SJSA1 (cell line): ENCODE data around the gene CLIC5. TPM values are rescaled to one million over a fixed set of nuclear protein-coding genes. Genes with fewer than 3 reads are reported as not detected.

ENCODE experiments used
- DNase-seq, 2 experiments: peaks; one replicate each; pipeline ENCODE4 v3.0.0-alpha.2; 2015 to 2020; ENCODE audit warnings: low spot score in 2 of 2, low read depth in 1 of 2
- H3K27ac ChIP-seq: fragments of 250-450 bp; sonication (Bioruptor Pico); 2 replicates; pipeline ENCODE4 v1.5.1; 2020; ENCODE audit warnings: mild to moderate bottlenecking, moderate library complexity
- H3K27me3 ChIP-seq: fragments of 250-450 bp; sonication (Bioruptor Pico); replicated peaks from 2 replicates; pipeline ENCODE4 v1.5.1; 2020; ENCODE audit warnings: mild to moderate bottlenecking, moderate library complexity
- H3K36me3 ChIP-seq: fragments of 250-450 bp; sonication (Bioruptor Pico); 2 replicates; pipeline ENCODE4 v1.5.1; 2020; ENCODE audit warnings: mild to moderate bottlenecking
- H3K4me1 ChIP-seq: fragments of 250-450 bp; sonication (Bioruptor Pico); replicated peaks from 2 replicates; pipeline ENCODE4 v1.6.1; 2021; ENCODE audit warnings: mild to moderate bottlenecking
- H3K4me3 ChIP-seq: fragments of 250-450 bp; sonication (Bioruptor Pico); 2 replicates; pipeline ENCODE4 v1.5.1; 2020; ENCODE audit warnings: mild to moderate bottlenecking
- H3K9me3 ChIP-seq: fragments of 250-450 bp; sonication (Bioruptor Pico); replicated peaks from 2 replicates; pipeline ENCODE4 v1.5.1; 2020; ENCODE audit warnings: mild to moderate bottlenecking
- total RNA-seq: library from RNA; depleted of rRNA; stranded (reverse); fragments of >200 nt; shearing (Covaris generic); gene quantifications from 2 replicates; pipeline ENCODE4 v1.2.3, GENCODE V29; 2014

Gene CLIC5
- total RNA-seq, 1 experiment from 2014 or later = 1.2 TPM

DNA sequence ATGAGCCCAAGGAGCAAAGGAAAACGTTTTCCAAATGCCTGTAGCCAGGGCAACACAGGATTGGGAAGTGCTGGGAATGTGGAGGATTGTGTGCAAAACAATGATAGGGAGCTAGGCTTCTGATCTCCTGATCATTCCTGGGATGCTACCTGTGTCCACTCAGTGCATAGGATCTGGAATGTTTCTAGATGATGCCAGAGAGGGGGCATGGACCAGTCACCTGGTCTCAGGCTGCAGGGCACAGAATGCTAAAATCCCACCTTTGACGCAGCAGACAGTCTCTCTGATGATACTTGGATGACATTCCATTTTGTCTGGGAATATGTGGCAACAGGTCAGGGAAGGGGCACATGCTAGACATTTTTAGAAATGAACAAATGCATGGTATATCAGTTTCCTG lies 128.9 kb downstream of the CLIC5 start:
- no peak for DNase-seq
- H3K4me1 ChIP-seq = peaks cover 8% of the 10 kb centered on the region
- H3K27me3 ChIP-seq = no peaks in the 10 kb centered on the region
- no peak overlapping the region for H3K27ac ChIP-seq
- no peaks in the 10 kb centered on the region for H3K9me3 ChIP-seq
- no peaks in the 10 kb centered on the region for H3K36me3 ChIP-seq
- H3K4me3 ChIP-seq = no peak overlapping the region

DNA sequence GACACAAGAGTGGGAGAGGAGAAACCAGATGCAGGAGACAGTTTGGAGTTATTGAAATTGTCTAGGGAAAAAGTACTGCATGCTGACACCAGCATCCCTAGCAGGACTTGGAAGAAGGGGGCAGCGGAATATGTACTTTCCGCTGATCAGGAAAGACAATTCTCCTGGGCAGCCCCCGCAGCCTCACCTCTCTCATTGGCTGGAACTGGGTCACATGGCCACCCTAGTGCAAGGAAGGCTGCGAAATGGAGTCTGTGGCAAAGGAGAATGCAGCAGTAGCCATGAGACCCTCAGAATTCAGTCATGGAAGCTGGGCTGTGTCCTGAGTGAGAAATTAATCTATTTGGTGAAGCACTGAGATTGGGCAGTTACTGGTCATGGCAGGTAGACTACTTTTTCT lies 131.3 kb downstream of the CLIC5 start:
- H3K36me3 ChIP-seq = no peaks in the 10 kb centered on the region
- H3K4me1 ChIP-seq = peaks cover 24% of the 10 kb centered on the region
- H3K4me3 ChIP-seq = no peak overlapping the region
- no peaks in the 10 kb centered on the region for H3K27me3 ChIP-seq
- no peak overlapping the region for H3K27ac ChIP-seq
- H3K9me3 ChIP-seq = no peaks in the 10 kb centered on the region
- no peak for DNase-seq

GRCh38 chr6:45882671-45883070 lies 133.0 kb downstream of the CLIC5 start:
- H3K9me3 ChIP-seq = no peaks in the 10 kb centered on the region
- no peaks in the 10 kb centered on the region for H3K27me3 ChIP-seq
- DNase-seq = no peak
- no peak overlapping the region for H3K27ac ChIP-seq
- H3K4me1 ChIP-seq = peaks cover 41% of the 10 kb centered on the region
- H3K4me3 ChIP-seq = no peak overlapping the region
- no peaks in the 10 kb centered on the region for H3K36me3 ChIP-seq

GRCh38 chr6:45881705-45882467 lies 133.8 kb downstream of the CLIC5 start:
- Histone ChIP-seq H3K36me3 (no peaks in the 10 kb centered on the region), H3K4me1 (peaks cover 45% of the 10 kb centered on the region), H3K4me3 (no peak overlapping the region), H3K27me3 (no peaks in the 10 kb centered on the region), H3K27ac (no peak overlapping the region), H3K9me3 (no peaks in the 10 kb centered on the region)
- DNase-seq = no peak

DNA sequence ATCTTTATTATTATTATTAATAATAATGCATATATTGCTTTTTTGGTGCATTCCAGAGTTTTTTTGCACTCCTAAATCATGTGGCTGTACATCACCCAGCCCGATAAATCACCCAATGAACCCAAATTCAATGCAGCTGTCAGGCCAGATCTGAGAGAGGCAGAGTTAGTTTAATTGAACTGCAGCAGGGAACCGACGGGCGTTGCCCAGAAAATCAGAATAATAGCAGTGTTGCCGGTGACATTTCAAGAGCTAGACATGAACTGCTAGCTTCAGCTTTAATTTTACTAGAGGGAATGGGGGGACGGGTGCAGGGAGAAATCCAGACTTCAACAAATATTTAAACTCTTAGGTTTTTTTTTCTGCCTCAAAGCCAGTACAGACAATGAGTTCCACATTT lies 135.0 kb downstream of the CLIC5 start:
- H3K36me3 ChIP-seq = no peaks in the 10 kb centered on the region
- DNase-seq = peak in 1 of 2 experiments; percentile 23
- H3K4me3 ChIP-seq = no peak overlapping the region
- H3K9me3 ChIP-seq = no peaks in the 10 kb centered on the region
- H3K4me1 ChIP-seq = peaks cover 45% of the 10 kb centered on the region
- peak overlapping the region; percentile 60 for H3K27ac ChIP-seq
- H3K27me3 ChIP-seq = no peaks in the 10 kb centered on the region

GRCh38 chr6:45880159-45880558 lies 135.5 kb downstream of the CLIC5 start:
- Histone ChIP-seq H3K27me3 (no peaks in the 10 kb centered on the region), H3K27ac (peak overlapping the region; percentile 80), H3K4me1 (peaks cover 45% of the 10 kb centered on the region), H3K36me3 (no peaks in the 10 kb centered on the region), H3K4me3 (no peak overlapping the region), H3K9me3 (no peaks in the 10 kb centered on the region)
- DNase-seq = peak; percentile 84 to 89

DNA sequence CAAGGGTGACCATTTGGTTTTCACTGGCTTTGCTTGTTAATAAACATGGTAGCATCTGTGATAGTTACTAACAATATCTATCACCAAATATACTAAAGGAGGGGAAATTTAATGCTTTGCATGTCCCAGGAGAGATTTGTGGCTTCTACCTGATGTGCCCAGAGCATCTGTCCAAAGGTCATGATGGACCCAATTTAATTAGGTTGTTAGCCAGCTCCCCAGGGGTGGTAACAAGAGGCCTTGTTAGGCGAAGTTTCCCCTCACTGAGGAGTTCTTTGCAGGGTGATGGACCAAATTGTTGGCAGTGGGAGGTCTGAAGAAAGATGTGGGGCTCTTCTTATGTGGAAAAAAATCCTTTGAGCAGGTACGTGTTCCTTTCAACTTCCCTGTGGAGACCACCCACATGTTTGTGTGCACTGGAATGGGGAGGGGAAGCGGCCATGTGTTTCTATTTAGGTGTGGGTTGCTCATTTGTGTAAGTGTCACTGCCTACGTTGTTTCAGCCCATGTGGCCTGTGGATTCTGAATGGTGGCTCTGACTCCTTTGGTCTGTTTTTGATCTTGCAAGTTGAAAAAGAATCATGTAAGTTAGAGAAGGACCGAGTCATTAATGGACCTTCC lies 137.6 kb downstream of the CLIC5 start:
- no peak overlapping the region for H3K4me3 ChIP-seq
- no peaks in the 10 kb centered on the region for H3K9me3 ChIP-seq
- peak overlapping the region; percentile 80 for H3K27ac ChIP-seq
- H3K27me3 ChIP-seq = no peaks in the 10 kb centered on the region
- DNase-seq = peak; percentile 67 to 81
- no peaks in the 10 kb centered on the region for H3K36me3 ChIP-seq
- peaks cover 45% of the 10 kb centered on the region for H3K4me1 ChIP-seq

GRCh38 chr6:45872827-45873365 lies 142.8 kb downstream of the CLIC5 start:
- no peak for DNase-seq
- no peak overlapping the region for H3K27ac ChIP-seq
- no peaks in the 10 kb centered on the region for H3K27me3 ChIP-seq
- H3K36me3 ChIP-seq = no peaks in the 10 kb centered on the region
- H3K4me3 ChIP-seq = no peak overlapping the region
- no peaks in the 10 kb centered on the region for H3K9me3 ChIP-seq
- peaks cover 13% of the 10 kb centered on the region for H3K4me1 ChIP-seq

DNA sequence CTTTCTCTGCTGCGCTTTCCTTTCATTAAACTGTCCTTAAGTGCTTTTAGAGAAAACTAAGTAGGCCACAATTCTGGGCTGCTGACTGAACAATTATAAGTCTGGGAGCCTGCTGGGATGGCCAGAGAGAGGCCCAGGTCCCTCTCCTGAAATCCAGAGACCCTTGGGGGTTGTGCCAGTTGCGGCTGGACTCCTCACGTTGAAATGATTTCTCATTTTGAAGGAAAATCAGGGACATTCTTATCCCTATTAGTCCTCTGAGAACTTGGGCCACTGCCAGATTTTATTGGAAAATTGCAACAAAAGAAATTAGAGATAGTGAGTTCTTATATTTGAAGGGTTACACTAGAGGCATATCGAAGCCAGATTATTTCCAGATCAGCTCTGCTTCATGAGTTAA lies 145.1 kb downstream of the CLIC5 start:
- Histone ChIP-seq H3K27ac (no peak overlapping the region), H3K36me3 (no peaks in the 10 kb centered on the region), H3K4me3 (no peak overlapping the region), H3K4me1 (peaks cover 6% of the 10 kb centered on the region), H3K27me3 (no peaks in the 10 kb centered on the region), H3K9me3 (no peaks in the 10 kb centered on the region)
- peak in 1 of 2 experiments; percentile 19 for DNase-seq

GRCh38 chr6:45864651-45865050 lies 151.0 kb downstream of the CLIC5 start:
- no peaks in the 10 kb centered on the region for H3K9me3 ChIP-seq
- H3K27ac ChIP-seq = no peak overlapping the region
- H3K36me3 ChIP-seq = no peaks in the 10 kb centered on the region
- H3K4me1 ChIP-seq = no peaks in the 10 kb centered on the region
- H3K4me3 ChIP-seq = no peak overlapping the region
- DNase-seq = no peak
- no peaks in the 10 kb centered on the region for H3K27me3 ChIP-seq

GRCh38 chr6:45858691-45859090 lies 157.0 kb downstream of the CLIC5 start:
- DNase-seq = no peak
- no peaks in the 10 kb centered on the region for H3K36me3 ChIP-seq
- H3K27ac ChIP-seq = no peak overlapping the region
- H3K27me3 ChIP-seq = no peaks in the 10 kb centered on the region
- H3K4me1 ChIP-seq = peaks cover 10% of the 10 kb centered on the region; the same call in 1 of the 2 replicates
- no peaks in the 10 kb centered on the region for H3K9me3 ChIP-seq
- H3K4me3 ChIP-seq = no peak overlapping the region

DNA sequence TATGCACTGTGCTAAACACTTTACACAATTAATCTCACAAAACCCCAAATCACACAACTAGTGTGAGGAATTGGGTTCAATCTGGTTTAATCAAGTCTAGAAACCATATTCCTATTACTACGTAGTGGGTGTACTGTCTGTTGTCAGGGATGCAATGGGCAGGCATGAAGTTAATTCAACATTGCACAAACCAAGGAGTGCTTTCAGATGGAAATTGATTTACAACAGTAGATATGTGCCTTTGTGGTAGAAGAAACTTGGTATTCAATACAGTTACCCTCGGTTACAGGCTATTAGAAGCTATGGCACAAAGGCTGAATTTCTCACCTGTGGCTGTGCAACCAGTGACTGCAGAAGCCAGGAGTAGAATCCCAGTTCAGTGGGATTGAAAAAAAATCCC lies 157.8 kb downstream of the CLIC5 start:
- Histone ChIP-seq H3K36me3 (no peaks in the 10 kb centered on the region), H3K27ac (no peak overlapping the region), H3K27me3 (no peaks in the 10 kb centered on the region), H3K4me1 (peaks cover 10% of the 10 kb centered on the region; the same call in 1 of the 2 replicates), H3K4me3 (no peak overlapping the region), H3K9me3 (no peaks in the 10 kb centered on the region)
- no peak for DNase-seq

DNA sequence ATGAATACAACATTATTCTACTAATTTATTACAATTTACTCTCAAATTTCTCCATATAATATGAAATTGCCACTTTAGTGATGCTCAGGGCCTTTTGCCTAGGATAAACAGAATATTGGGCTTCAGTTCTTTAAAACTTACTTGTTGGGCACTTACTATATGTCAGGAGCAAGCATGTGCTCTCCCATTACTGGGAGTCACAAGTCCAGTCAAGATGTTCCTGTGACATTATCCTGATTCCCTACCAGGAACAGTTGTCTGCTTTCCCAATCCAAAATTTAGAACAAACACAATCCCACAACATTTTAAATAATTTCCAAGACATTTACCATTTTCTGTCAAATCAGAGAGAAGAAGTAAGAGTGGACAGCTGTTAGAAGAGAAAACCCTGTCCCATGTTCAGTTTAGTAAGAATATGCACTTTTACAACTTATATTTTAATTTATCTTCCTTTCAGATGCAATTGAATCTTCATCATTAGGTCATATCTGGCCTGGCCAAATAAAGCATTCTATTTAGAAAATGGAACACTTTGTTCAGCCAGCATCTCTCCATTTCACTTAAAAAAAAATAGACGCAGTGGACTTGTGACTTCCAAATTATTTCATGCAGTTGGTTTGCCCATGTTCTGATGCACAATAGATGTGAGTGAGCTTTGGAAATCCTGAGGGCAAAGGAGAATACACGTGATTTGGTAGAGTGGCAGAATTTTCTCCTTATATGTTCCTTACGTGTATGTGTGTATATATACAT lies 159.8 kb downstream of the CLIC5 start:
- DNase-seq = no peak
- Histone ChIP-seq H3K36me3 (no peaks in the 10 kb centered on the region), H3K4me1 (peaks cover 10% of the 10 kb centered on the region; the same call in 1 of the 2 replicates), H3K27ac (no peak overlapping the region), H3K27me3 (no peaks in the 10 kb centered on the region), H3K4me3 (no peak overlapping the region), H3K9me3 (no peaks in the 10 kb centered on the region)
